PC-9 (cell line): ENCODE data around the gene NCBP1.

Experiments used
- CTCF ChIP-seq: fragments of 200-600 bp; sonication (generic); conservative IDR thresholded peaks from 2 replicates; pipeline ENCODE4 v1.6.1; 2017; ENCODE audit warnings: mixed run types, antibody characterized with exemption, mild to moderate bottlenecking, moderate library complexity
- EZH2 ChIP-seq: fragments of 200-600 bp; sonication (generic); IDR thresholded peaks from 2 replicates; pipeline ENCODE4 v1.8.0; 2017; ENCODE audit warnings: antibody characterized with exemption, low read depth

GRCh38 chr9:97602430-97602829 is 31.2 kb upstream of the NCBP1 start:
- TF ChIP-seq CTCF, result no peak
- no peak for TF ChIP-seq EZH2
